SHP77 treated with DMSO at 0.1 percent for 48 hours (cell line): ENCODE measurements around the gene PTX3.

Experiments
- DNase-seq: peaks from one replicate; lab custom pipeline; 2025; lab: John Stamatoyannopoulos, UW

PTX3 gene

GRCh38 chr3:157475921-157476414 is 39.3 kb downstream of the PTX3 start:
- no peak for DNase-seq

GRCh38 chr3:157477441-157477840 is 40.8 kb downstream of the PTX3 start:
- no peak for DNase-seq

- no peak for DNase-seq
Measured at GRCh38 chr3:157479464-157480243, 43.0 kb downstream of the PTX3 start.

- DNase-seq: no peak
Measured at GRCh38 chr3:157487339-157487738, 50.7 kb downstream of the PTX3 start.

- no peak for DNase-seq
Measured at GRCh38 chr3:157488144-157488543, 51.5 kb downstream of the PTX3 start.

GRCh38 chr3:157491136-157491535 is 54.5 kb downstream of the PTX3 start:
- no peak for DNase-seq
